GM11168 (cell line): ENCODE results near the gene CRYGS.
"Not testable (repeated sequence)": the region's sequence is repeated elsewhere in the genome, so short reads cannot be mapped to it uniquely, and the experiment has no call there.

Experiments
- in situ Hi-C: fragments of 300-500 bp; cut with MboI; formaldehyde crosslinking; loops from one replicate; pipeline ENCODE4 v1.12.0; 2022; ENCODE audit warnings: low sequenced_read_pairs; ENCODE audit not compliant: unreplicated experiment

CRYGS gene

GRCh38 chr3:186544281-186544680, at the start of gene CRYGS:
Gene CRYGS (minus strand): TSS chr3:186544380. CDS start chr3:186544326, 54 bp downstream.
- in situ Hi-C loops: no loop called here

DNA sequence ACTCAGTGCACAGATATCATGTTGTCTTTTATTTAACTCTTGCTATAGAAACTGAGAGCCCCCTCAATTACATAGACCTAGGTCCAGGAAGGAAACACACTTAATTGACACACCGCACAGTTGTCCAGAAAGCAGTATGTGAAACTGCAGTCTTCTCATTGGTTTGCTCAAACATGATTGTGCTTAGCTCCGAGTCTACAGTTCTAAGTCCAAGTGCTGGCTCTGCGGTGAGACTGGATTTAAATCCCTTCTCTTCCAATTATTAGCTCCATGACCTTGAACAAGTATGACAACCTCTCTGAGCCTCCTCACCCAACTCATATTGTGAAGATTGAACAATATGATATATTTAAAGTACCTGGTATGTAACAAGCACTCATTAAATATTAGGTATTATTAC, 49.7 kb upstream of the CRYGS start:
- in situ Hi-C loops: no loop called here

- in situ Hi-C loops: no loop called here
These were observed 48.5 kb upstream of the CRYGS start for GRCh38 chr3:186592682-186593081.

DNA sequence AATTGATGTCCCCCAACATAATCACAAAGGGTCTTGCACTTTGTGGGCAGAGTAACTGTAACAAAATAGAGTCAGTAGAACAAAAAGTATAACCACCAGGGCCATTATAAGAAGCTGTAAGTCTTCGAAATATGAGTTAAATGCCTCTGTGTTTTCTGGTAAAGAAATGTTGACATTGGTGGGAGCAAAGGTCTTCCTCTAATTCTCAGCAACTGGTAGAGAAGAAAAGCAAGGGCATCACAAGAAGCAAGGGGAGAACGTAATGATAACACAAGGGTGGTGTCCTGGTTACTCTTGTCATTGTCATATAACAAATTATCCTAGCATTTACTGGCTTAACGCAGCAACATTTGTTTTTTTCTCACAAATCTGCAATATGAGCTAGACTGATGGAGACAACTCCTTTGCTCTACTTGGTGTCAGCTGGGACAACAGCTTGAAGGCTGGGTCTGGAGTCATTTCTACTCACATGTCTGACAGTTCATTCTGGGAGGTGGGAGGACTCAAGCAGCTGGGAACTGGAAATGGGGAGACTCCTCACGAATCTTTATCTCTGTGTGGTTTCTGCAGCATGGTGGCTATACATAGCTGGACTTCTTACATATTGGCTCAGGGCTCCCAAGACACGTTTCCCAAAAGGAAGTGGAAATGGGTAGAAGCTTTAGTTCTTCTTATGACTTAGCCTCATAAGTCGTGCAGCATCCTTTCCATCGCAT, 46.6 kb upstream of the CRYGS start:
- in situ Hi-C loops: no loop called here

DNA sequence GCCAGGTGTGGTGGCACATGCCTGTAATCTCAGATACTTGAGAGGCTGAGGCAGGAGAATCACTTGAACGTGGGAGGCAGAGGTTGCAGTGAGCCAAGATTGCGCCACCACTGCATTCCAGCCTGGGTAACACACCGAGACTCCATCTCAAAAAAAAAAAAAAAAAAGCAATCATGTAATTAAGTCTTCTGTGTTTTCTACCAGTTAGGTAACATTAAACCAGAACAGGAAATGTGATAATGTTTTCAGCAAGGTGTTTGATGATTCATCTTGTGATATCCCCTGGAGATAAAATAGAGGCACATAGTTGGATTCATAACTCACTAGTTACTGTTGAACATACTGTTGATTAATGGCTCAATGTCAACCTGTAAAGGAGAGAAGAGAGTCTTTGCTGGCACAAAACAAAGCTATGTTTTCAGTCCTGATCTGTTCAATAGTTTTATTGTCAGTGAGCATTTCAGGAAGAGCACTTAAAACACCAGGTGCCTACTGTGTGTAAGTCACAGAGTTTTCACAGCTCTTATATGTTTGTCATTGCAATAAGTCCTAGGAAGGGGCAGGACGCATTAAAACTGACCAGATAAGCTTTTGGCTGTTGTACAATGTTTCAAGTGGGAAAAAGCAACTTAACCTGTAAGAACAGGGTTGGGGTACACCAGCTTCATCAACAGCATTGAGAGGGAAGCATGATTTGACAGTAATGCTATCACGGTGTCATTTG, 45.8 kb upstream of the CRYGS start:
- in situ Hi-C loops: no loop called here

DNA sequence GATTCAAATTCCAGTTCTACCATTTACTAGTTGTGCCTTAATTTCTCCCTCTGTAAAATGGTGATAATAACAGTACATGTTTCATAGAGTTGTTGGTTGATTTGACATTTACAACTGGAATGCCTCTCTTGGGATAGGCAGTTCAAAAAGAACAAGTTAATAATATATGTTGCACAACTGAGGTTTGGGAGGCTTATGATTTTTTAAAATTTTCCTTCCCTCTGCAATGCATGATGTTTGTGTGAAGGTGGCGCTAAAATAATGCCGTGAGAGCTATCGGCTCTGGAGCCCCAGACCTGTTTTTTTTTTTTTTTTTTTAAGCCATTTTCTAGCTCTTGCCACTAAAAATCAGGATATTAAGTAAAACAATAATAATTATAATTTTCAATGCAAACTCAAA, 44.9 kb upstream of the CRYGS start:
- in situ Hi-C loops: no loop called here

DNA sequence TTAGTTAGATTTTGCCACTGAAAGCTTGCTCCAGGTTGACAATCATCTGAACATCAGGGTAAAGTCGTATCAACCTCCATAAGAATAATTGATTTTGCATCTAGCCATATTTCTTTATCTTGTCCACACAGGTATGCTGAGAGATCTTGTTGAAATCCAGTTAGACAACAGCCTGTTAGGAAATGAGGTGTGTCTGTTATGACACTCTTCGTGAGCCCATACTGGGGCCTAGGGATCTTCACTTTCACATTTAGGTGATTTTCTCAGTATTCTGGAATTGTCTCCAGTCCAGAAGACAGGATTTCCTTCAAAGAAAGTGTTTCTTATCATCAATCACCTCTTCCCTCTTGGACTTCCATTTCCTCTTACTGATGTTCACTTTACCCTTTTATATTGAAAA, 44.5 kb upstream of the CRYGS start:
- in situ Hi-C loops: no loop called here

DNA sequence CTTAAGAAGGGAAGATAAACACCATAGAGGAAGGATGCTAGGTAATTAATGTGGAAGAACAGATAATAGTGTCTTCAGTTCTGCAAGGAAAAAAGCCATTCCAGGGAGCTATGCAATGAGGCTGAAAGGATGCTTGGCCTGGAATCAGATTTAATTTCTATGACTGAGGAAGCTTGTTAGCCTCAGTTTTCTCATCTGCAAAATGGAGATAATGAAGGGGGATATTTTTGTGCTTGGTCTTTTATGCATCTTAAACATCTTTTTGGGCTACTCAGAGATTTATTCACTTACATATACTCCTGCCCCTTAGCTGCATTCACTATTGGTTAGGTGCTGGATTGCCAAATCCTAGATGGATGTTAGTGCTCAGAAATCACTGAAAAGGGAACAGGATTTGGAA, 43.0 kb upstream of the CRYGS start:
- in situ Hi-C loops: no loop called here

DNA sequence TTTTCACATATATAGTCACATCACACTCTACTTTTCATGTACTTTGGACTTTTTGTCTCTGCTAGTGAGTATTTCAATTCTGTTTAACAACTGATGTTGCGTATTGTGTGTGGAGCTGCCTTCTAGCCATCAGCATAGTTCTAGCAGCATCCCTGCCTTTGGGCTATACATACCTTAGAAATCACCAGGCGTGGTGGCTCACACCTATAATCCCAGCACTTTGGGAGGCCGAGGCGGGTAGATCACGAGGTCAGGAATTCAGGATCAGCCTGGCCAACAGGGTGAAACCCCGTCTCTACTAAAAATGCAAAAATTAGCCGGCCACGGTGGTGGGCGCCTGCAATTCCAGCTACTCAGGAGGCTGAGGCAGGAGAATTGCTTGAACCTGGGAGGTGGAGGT, 42.1 kb upstream of the CRYGS start:
- in situ Hi-C loops: not testable (repeated sequence)

DNA sequence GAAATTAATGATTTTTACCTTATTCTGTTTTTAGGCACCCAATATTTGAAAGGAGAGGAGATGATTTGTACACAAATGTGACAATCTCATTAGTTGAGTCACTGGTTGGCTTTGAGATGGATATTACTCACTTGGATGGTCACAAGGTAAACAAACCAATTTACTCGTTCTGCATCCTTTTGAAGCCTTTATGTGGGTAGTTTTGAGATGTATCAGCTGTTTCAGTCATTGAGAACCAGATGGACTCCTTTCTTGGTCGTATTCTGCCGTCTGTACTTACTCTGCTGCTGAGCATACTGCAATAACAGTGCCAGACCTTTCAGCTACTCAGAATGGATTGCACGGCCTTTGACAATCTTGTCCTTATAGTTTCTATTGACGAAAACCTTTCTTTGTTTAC, 39.7 kb upstream of the CRYGS start:
- in situ Hi-C loops: no loop called here

DNA sequence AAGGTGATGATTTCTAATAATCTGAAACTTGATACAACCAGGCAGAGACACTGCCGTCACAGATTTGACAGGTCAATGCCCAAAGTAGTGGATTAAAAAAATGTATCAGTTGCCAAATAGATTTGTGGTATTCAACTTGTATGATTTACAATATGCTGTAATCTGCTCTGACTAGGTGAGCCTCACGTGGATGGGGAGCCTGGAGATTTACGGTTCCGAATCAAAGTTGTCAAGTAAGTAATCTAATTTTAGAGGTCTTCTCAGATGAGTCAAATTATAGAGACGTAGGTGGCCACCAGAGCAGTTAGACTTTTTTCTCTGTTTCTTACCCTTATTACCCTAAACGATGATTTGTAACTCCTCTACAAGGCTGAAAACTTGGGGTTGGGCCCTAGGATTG, 38.4 kb upstream of the CRYGS start:
- in situ Hi-C loops: no loop called here

GRCh38 chr3:186580785-186581184, 36.6 kb upstream of the CRYGS start:
- in situ Hi-C loops: no loop called here

- in situ Hi-C loops: no loop called here
These were observed 33.3 kb upstream of the CRYGS start for GRCh38 chr3:186577521-186577920.

DNA sequence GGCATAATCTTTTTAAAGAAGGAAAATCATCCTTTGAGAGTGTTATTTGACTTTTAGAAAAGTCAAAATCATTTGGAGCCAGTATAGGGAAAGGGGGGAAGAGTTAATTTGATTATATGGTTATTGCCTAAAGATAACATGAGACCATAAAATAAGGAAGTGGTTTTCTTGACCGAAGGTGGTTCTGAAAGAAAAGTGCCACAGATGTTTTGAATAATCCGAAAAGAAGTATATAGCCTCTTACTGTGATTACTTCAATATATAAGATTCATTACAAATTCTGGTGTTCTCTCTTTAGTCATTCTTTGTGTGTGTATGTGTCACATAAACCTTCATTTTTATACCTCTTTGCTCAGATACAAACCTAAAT, 27.4 kb upstream of the CRYGS start:
- in situ Hi-C loops: no loop called here

DNA sequence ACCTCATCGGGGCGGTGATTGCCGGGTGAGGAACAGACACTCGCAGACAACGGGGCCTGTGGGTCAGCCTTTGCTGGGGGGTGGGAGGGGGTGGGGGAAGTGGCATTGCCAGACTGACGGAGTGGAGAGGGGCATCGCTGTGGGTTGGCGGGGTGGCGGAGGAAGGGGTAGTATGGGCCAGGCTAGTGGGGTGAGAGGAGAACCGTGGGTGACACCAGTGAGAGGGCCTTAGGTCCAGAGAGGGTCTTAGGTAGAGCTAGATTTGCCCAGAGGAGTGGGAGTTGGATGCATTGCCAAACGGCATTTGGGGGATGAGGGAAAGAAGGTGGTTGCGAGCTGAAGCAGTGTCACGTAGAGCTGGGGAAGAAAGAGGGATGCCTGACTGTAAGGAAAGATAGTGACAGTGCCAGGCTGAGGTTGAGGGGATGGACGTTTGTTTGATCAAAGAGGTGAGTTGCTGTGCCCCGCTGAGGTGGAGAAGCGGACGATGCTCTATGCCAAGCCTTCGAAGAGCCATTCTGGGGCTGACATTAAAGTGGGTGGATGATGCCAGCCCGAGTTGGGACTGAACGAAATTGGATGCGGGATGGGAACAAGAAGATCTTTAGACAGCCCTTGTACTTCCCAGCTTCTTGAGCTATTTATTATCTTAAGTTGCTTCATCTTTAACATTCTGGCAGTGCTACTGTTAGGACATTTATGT, 26.9 kb upstream of the CRYGS start:
- in situ Hi-C loops: no loop called here

DNA sequence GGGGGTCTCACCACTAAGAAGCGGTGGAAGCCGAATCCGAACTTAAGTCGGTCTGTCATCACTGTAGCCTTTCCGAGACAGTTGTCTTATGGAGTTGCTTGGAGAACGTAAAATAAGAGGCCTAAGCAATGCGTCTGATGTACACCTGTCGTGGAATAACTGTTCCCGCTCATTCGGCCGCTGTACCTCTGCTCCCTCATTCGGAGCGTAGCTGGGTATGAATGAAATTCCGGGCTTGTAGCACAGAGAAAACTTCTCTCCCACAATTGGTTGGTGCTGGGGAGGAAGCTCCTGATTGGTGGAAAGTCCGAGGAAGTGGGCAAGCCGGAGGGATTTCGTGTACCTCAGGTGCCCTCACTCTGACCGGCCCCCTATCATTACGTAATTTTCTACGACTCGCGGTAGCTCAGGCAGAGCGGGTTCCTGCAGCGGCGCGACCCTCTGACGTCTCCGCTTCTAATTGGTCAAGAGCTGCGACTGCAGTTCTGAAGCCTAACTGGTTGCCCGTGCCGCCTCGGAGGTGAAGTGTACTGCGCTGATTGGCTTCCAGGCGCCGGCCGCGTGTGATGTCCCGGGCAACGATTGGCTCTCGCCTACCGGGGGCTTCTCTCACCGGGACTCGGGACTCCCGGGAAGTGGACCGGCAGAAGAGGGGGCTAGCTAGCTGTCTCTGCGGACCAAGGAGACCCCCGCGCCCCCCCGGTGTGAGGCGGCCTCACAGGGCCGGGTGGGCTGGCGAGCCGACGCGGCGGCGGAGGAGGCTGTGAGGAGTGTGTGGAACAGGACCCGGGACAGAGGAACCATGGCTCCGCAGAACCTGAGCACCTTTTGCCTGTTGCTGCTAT, 26.1 kb upstream of the CRYGS start, which contains the start of gene DNAJB11:
Gene DNAJB11, plus strand, starts transcription at position 625 of the 845 bp plus-strand sequence. Its CDS starts 178 bp downstream, at position 803.
- in situ Hi-C loops: no loop called here

GRCh38 chr3:186569779-186570095, 25.6 kb upstream of the CRYGS start:
- in situ Hi-C loops: no loop called here

DNA sequence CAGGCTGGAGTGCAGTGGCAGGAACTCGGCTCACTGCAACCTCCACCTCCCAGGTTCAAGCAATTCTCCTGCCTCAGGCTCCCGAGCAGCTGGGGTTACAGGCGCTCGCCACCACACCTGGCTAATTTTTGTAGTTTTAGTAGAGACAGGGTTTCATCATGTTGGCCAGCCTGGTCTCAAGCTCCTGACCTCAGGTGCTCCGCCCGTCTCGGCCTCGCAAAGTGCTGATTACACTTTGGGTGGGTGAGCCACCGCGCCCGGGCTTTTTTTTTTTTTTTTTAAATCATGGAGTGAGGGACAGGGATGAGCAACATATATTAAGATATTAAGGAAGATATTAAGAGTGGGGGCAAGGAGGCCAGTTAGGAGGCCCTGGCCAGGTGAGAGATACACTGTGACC, 25.2 kb upstream of the CRYGS start:
- in situ Hi-C loops: not testable (repeated sequence)

DNA sequence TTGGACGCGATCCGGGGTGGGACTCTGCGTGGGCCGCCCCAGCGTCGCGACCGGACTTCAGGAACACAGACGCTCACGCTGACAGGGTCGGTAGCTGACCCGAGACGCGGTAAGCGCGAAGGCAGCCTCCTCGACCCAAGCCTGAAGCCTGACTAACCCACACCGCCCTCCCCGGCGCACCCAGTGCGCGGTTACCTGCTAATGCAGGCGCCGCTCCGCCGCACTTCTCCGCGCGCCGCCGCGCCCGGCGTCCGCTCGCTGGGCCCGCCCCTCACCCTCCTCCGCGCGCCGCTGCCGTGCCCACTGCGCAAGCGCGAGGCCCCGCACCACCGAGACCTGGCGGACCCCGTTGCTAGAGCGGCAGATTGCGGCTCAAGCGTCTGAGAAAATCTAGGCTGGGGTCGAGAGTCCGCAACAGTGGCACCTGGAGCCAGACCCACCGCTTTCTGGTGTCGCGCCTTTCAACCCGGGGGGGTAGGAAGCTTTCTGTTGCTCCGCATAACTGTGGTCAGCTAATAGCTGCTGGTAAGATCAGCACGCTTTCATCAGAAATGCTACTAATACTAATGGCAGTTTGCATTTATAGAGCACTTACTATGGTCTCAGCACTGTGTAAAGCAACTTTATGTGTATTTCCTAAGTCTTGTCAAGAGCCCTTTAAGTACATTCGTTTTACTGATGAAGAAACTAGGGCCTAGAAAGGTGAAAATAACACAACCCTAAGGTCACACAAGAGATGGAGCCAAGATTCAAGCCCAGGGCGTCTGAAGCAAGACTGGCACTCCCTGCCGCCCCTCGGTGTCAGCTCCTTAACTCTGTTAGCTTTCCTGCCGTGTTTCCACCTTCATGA, 23.1 kb upstream of the CRYGS start, which contains the start of gene TBCCD1:
Gene TBCCD1, minus strand, starts transcription at position 268 of the 850 bp plus-strand sequence. CDS start 3,010 bp downstream, outside the sequence.
- in situ Hi-C loops: no loop called here

GRCh38 chr3:186566772-186567071, 22.5 kb upstream of the CRYGS start:
- in situ Hi-C loops: no loop called here
